Upper lobe of left lung (tissue), 4 donors: ENCODE results near the gene KNL1.

ENCODE experiments used
- CTCF ChIP-seq, 6 experiments: fragments of 450-650 bp in 4 of 6; fragments of 200-600 bp in 2 of 6; sonication (generic) in 2 of 6; IDR thresholded peaks; one replicate each; pipeline ENCODE4 v1.5.1; 2016 to 2019; ENCODE audit warnings: antibody characterized with exemption in 6 of 6
- EP300 ChIP-seq, 4 donors: sonication (generic); formaldehyde crosslinking; IDR thresholded peaks; one replicate each; pipeline ENCODE4 v1.5.1; 2017; ENCODE audit warnings: antibody characterized with exemption in 4 of 4, control low read depth in 2 of 4
- POLR2A ChIP-seq, 4 donors: fragments of 450-650 bp; IDR thresholded peaks; one replicate each; pipeline ENCODE4 v1.5.1; 2016 to 2017; ENCODE audit warnings: antibody characterized with exemption in 4 of 4, mild to moderate bottlenecking in 2 of 4
- POLR2AphosphoS5 ChIP-seq, 2 donors: sonication (generic); formaldehyde crosslinking; IDR thresholded peaks; one replicate each; pipeline ENCODE4 v1.5.1; 2017; ENCODE audit warnings: antibody characterized with exemption in 2 of 2

- no peak for TF ChIP-seq CTCF (IDR thresholded peaks at IDR 0.05)
- no peak for TF ChIP-seq POLR2A (IDR thresholded peaks at IDR 0.05)
- no peak for TF ChIP-seq EP300 (IDR thresholded peaks at IDR 0.05)
- TF ChIP-seq POLR2AphosphoS5 (IDR thresholded peaks at IDR 0.05), result no peak
These were observed 3.0 kb downstream of the KNL1 start for GRCh38 chr15:40597024-40597423.
